Tongue (tissue), 2 donors: ENCODE results near the gene PHIP. TPM values are rescaled to one million over a fixed set of nuclear protein-coding genes. Genes with fewer than 3 reads are reported as not detected.

ENCODE experiments used
- DNase-seq: peaks from one replicate; pipeline ENCODE4 v3.0.0-alpha.2; 2015
- total RNA-seq: library from RNA; depleted of rRNA; stranded (reverse); fragments of >200 nt; gene quantifications from one replicate; pipeline ENCODE4 v1.2.3, GENCODE V29; 2014

The PHIP gene
- total RNA-seq, 1 donor from 2014 or later: 55.2 TPM

GRCh38 chr6:79009819-79010218 is 68.2 kb downstream of the PHIP start:
- no peak for DNase-seq

DNA sequence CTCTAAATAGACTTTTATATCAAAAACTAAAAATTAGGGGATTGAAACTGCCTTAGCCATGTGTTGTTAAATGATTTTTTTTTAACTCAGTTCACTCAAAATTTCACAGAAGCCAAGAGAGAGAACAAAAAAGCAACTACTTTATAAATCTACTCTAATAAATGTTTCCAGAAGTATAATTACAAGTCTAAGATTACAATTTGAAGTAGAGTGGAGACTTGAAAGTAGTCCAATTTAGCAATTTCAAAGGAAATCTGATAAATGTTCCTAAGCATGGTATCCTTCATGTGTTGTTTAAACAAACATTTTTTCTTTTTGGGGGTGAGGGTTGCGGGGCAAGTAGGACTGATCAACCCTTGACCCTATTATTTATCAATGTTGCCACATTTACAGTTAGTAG is 72.6 kb downstream of the PHIP start:
- DNase-seq: no peak

- no peak for DNase-seq
These were observed 73.0 kb downstream of the PHIP start for GRCh38 chr6:79005024-79005423.

DNA sequence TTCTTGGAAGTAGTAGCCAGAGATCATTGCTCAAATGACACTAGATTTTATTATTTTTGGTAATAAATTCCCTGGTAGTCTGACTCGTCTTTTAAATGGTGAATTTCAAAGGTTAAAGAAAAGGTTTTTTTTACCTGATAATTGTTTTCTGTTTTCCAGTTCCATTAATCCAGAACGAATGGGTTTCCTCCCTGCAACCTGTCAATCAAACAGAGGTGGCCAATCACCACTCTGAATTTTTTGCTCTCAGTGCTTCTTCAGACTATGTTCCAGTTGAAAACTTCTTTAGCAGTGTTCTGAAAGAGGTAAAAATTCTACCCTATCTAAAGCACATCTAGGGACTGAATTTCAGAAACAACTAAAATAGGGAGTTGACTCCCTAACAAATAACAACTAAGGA is 73.8 kb downstream of the PHIP start:
- DNase-seq: no peak

GRCh38 chr6:79001415-79001814 is 76.6 kb downstream of the PHIP start:
- no peak for DNase-seq

GRCh38 chr6:78999737-79000136 is 78.3 kb downstream of the PHIP start:
- DNase-seq: no peak

- DNase-seq: no peak
These were observed 82.1 kb downstream of the PHIP start for GRCh38 chr6:78995946-78996345.

DNA sequence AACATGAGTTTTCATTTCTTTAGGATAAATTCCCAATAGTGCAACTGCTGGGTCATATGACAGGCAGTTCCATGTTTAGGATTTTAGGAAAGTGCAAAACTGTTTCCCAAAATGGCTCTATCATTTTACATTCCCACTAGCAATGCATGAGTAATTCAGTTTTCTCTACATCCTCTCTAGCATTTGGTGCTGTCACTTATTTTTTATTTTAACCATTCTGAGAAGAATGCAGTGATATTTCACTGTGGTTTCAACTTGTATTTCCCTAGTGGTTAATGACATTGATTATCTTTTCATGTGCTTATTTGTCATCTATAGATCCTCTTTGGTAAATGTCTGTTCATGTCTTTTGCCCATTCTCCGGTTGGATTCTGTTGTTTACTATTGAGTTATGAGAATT is 82.7 kb downstream of the PHIP start:
- DNase-seq: no peak

DNA sequence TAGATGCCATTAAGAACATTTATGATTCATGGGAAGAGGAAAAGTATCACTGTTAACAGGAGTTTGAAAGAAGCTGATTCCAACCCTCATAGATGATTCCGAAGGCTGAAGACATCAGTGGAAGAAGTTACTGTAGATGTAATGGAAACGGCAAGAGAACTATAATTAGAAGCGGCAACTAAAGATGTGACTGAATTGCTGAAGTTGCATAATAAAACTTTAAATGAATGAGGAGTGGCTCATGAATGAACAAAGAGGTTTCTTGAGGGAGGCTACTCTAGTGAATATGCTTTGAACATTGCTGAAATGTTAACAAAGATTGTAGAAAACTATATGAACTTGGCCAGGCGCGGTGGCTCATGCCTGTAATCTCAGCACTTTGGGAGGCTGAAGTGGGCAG is 84.1 kb downstream of the PHIP start:
- no peak for DNase-seq

DNA sequence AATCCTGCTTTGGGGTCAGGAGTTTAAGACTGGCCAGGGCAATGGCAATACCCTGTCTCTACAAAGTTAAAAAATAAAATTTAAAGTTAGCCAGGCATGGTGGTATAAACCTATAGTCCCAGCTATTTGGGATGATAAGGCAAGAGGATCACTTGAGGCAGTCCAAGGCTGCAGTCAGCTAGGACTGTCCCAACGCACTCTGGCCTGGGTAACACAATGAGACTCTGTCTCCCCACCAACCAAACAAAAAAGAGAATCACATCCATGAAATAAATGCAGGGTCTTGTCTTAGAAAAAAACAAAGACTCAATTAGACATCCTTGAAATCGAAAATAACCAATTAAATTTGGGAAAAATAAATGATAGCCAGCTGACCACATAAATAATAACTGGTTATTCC is 88.9 kb downstream of the PHIP start:
- no peak for DNase-seq

DNA sequence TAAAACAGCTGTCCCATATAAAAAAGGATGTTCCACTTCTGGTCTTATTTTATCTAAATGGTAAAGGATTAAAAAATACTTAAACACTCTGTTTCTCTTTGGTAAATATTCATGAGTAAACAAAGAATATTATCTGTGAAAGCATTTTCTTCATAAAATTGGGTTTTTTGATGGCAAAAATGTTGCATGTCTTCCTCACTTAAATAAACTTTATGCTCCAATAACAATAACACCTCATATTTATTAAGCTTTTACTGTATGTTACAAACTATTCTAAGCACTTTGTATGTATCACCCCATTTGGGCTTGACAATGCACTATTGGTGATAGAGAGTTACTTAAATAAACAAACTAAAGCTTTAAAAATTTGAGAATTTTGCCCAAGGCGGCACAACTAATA is 91.9 kb downstream of the PHIP start:
- no peak for DNase-seq

DNA sequence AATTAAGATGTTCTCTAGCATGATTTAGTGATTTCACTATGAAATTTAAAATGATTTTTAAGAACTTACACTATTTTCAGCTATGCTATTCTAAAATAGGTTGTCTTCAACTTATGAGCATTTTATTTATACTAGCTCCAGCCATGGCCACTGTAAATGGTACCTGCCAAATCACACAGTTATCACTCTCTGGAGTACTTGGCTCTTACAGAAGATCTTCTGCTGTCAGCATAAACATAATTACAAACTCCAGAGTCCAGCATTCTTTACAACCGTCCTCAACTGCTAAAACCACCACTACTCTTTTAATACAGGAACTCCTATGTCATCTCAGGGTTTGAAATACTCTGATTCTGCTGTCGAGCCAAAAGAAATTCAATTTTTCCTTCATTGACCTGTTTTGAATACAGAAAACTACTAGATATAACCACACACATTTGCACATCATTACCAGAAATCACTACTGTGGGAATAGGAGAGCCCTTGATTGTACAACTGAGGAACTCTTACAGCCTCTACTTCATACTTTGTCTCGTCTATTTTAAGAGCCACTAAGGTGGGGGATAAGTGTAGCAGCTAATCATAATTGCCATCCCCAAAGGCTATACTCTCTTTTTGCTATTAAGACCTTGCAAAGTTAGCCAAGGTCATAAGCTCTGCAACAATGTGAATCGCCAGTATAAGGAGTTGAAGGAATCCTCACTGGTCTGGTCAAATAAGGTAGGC is 93.7 kb downstream of the PHIP start:
- no peak for DNase-seq

DNA sequence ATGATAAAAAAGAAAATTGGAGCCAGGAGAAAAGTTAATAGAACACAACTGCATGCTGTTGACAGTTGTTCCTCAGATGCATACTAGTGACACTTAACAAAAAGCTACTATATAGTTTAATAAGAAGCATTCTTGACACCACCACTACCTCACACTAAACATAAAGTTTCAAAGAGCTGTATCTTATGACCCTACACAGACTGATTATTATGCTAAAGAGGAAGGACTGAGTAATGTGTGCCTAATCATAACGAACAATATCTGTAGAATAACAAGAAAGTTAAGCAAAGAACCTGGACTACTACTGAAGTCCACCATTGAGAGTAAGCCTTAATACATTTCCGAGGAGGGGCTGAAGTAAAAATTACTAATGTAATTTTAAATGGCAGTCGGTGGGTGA is 110.9 kb downstream of the PHIP start:
- no peak for DNase-seq

GRCh38 chr6:78966542-78966941 is 111.5 kb downstream of the PHIP start:
- no peak for DNase-seq

- no peak for DNase-seq
These were observed 115.6 kb downstream of the PHIP start for GRCh38 chr6:78962448-78962847.

GRCh38 chr6:78954740-78955139 is 123.3 kb downstream of the PHIP start:
- DNase-seq: no peak

- no peak for DNase-seq
These were observed 124.3 kb downstream of the PHIP start for GRCh38 chr6:78953798-78954197.

DNA sequence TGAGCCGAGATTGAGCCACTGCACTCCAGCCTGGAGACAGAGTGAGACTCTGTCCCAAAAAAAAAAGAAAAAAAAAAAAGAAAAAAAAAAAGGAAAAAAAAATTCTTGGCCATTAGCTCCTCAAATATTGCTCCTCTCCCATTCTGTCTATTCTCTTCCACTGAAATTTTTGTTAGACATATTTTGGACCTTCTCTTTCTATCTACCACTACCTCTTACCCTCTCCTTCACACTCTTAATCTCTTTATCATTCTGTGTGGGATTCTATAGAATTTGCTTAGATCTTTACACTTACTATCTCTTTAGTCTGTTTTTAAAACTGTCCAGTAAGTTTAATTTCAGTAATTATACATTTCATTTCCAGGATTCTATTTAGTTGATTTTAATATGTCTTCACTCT is 125.7 kb downstream of the PHIP start:
- no peak for DNase-seq

GRCh38 chr6:78948785-78949184 is 129.3 kb downstream of the PHIP start:
- no peak for DNase-seq

GRCh38 chr6:78947962-78948361 is 130.1 kb downstream of the PHIP start:
- no peak for DNase-seq

DNA sequence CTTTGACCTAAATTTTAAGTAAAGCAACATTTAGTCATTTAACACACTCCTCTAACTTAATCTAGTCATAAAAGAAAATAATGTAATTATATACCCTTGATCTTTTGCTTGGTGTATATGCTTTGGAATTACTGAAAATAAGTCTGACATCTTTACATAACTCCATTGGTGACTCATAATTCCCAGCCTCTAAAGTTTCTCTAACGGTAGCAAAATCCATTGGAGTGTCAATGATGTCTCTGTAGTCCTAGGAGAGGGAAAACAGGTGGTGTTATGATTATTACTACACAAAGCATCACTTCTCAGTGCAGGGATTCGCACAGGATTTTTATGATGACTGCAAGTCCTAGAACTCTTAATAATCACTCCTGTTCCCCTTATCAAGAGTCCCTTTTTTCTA is 130.5 kb downstream of the PHIP start:
- no peak for DNase-seq

GRCh38 chr6:78942446-78942845 is 135.6 kb downstream of the PHIP start:
- DNase-seq: no peak

DNA sequence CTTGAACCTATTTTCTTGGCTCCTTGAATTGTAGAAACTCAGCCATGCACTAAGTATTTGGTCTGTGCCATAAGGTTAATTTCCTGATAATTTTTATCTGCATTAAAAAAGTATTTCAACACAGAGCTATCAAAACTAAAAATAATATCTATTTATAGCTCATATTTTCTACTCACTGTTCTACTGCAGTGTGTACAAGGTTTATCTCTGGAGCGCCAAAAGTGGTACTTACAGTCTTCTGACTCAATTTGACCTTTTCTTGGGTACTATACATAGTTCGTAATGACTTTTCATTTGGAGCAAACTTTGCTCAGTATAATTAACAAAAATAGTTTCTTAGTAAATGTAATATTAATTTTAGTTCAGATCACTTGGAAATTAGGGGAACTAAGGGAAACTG is 141.5 kb downstream of the PHIP start:
- no peak for DNase-seq

DNA sequence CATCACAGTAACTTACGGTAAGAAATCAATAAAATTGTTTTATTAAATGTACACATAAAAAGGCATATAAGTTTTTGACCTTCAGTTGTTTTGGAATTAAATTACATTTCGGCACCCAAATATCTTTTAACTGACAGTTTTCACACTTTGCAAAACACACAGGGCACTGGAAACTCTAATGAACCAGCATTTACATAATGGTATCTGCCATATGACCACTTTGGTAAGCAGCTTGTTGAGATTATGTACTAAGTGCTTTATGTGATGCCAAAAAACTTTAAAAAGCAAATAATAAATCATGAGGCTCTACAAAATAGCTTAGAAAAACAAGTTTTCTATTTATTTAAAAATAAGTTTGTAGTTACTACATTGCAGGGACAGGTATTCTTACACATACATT is 142.5 kb downstream of the PHIP start:
- no peak for DNase-seq

GRCh38 chr6:78925317-78925716 is 152.7 kb downstream of the PHIP start:
- no peak for DNase-seq
